Caki2 (cell line): ENCODE measurements around the gene FBLN2. TPM values are rescaled to one million over a fixed set of nuclear protein-coding genes. Genes with fewer than 3 reads are reported as not detected.

Source experiments
- DNase-seq: peaks from one replicate; pipeline ENCODE4 v3.0.0-alpha.2; 2015; ENCODE audit warnings: low read depth
- in situ Hi-C: cut with HindIII; loops from 2 replicates; pipeline ENCODE4 v1.10.0; 2016; ENCODE audit warnings: low sequenced_read_pairs, low pct_unique_long_range_greater_than_20kb, mixed read lengths
- total RNA-seq: library from RNA; depleted of rRNA; stranded (reverse); fragments of >200 nt; shearing (Covaris generic); gene quantifications from 2 replicates; pipeline ENCODE4 v1.2.3, GENCODE V29; 2014; ENCODE audit warnings: low replicate concordance

The FBLN2 gene
- total RNA-seq, 1 experiment from 2014 or later: 0.10 TPM

- in situ Hi-C loops: no loop called here
Measured at GRCh38 chr3:13624021-13624420, 75.1 kb downstream of the FBLN2 start.

GRCh38 chr3:13624671-13625125, 75.8 kb downstream of the FBLN2 start:
- no peak for DNase-seq
- in situ Hi-C loops: no loop called here

More at GRCh38 chr3:13624021-13624420, 75.1 kb downstream of the FBLN2 start:
- no peak for DNase-seq

GRCh38 chr3:13626396-13626795, 77.5 kb downstream of the FBLN2 start:
- in situ Hi-C loops: no loop called here
- DNase-seq: no peak

GRCh38 chr3:13626915-13627460, 78.1 kb downstream of the FBLN2 start:
- DNase-seq: no peak
- in situ Hi-C loops: no loop called here

- in situ Hi-C loops: no loop called here
- no peak for DNase-seq
Measured at GRCh38 chr3:13627681-13628080, 78.8 kb downstream of the FBLN2 start.

GRCh38 chr3:13628432-13628831, 79.5 kb downstream of the FBLN2 start:
- in situ Hi-C loops: no loop called here

GRCh38 chr3:13628841-13629551, 80.1 kb downstream of the FBLN2 start:
- in situ Hi-C loops: no loop called here
- no peak for DNase-seq

More at GRCh38 chr3:13628432-13628831, 79.5 kb downstream of the FBLN2 start:
- no peak for DNase-seq

- no peak for DNase-seq
- in situ Hi-C loops: no loop called here
Measured at GRCh38 chr3:13629644-13630043, 80.7 kb downstream of the FBLN2 start.

GRCh38 chr3:13631256-13631655, 82.3 kb downstream of the FBLN2 start:
- no peak for DNase-seq
- in situ Hi-C loops: no loop called here

GRCh38 chr3:13633176-13633575, 84.3 kb downstream of the FBLN2 start:
- in situ Hi-C loops: no loop called here
- DNase-seq: no peak

GRCh38 chr3:13634151-13634550, 85.2 kb downstream of the FBLN2 start:
- no peak for DNase-seq
- in situ Hi-C loops: no loop called here

- in situ Hi-C loops: no loop called here
- no peak for DNase-seq
Measured at GRCh38 chr3:13634615-13635014, 85.7 kb downstream of the FBLN2 start.

GRCh38 chr3:13636186-13636585, 87.3 kb downstream of the FBLN2 start:
- DNase-seq: no peak
- in situ Hi-C loops: no loop called here

GRCh38 chr3:13636874-13637273, 87.9 kb downstream of the FBLN2 start:
- DNase-seq: no peak
- in situ Hi-C loops: no loop called here

- in situ Hi-C loops: no loop called here
- DNase-seq: no peak
Measured at GRCh38 chr3:13637311-13637891, 88.5 kb downstream of the FBLN2 start.

- DNase-seq: no peak
- in situ Hi-C loops: no loop called here
Measured at GRCh38 chr3:13637953-13638352, 89.0 kb downstream of the FBLN2 start.

- no peak for DNase-seq
- in situ Hi-C loops: no loop called here
Measured at GRCh38 chr3:13638927-13639326, 90.0 kb downstream of the FBLN2 start.

GRCh38 chr3:13642597-13642996, 93.7 kb downstream of the FBLN2 start:
- in situ Hi-C loops: no loop called here
- no peak for DNase-seq

GRCh38 chr3:13644341-13645117, 95.6 kb downstream of the FBLN2 start:
- in situ Hi-C loops: no loop called here
- DNase-seq: no peak
